Lung (tissue), 12 donors: ENCODE results near the gene DCHS2. TPM values are rescaled to one million over a fixed set of nuclear protein-coding genes. Genes with fewer than 3 reads are reported as not detected.

Source experiments
- ATAC-seq: fragments of 200-7000 bp; cut with Tn5 transposase; one replicate; pipeline ENCODE4 v1.9.1; 2020; ENCODE audit warnings: moderate number of reproducible peaks; ENCODE audit not compliant: insufficient read depth, low FRiP score
- DNase-seq, 3 donors: peaks; one replicate each; pipeline ENCODE4 v3.0.0-alpha.2; 2013 to 2017
- H3K27ac ChIP-seq, 2 donors: one replicate each; pipeline ENCODE4 v1.5.1; 2013; ENCODE audit warnings: mild to moderate bottlenecking in 2 of 2, moderate library complexity in 2 of 2, control low read depth in 1 of 2, inconsistent platforms in 1 of 2, low read depth in 1 of 2, low read length in 1 of 2
- H3K27me3 ChIP-seq, 3 donors: one replicate each; pipeline ENCODE4 v1.5.1; 2013; ENCODE audit warnings: low read length in 2 of 3; ENCODE audit not compliant: control insufficient read depth in 3 of 3, insufficient read depth in 3 of 3
- H3K36me3 ChIP-seq, 4 donors: one replicate each; pipeline ENCODE4 v1.5.1; 2013; ENCODE audit warnings: low read length in 4 of 4, mild to moderate bottlenecking in 1 of 4, moderate library complexity in 1 of 4; ENCODE audit not compliant: control insufficient read depth in 4 of 4, insufficient read depth in 4 of 4
- H3K4me1 ChIP-seq, 5 donors: one replicate each; pipeline ENCODE4 v1.5.1; 2013; ENCODE audit warnings: low read length in 5 of 5, mild to moderate bottlenecking in 2 of 5, moderate library complexity in 1 of 5; ENCODE audit not compliant: control insufficient read depth in 5 of 5, insufficient read depth in 5 of 5
- H3K4me3 ChIP-seq: one replicate; pipeline ENCODE4 v1.5.1; 2013; ENCODE audit warnings: mild to moderate bottlenecking, control low read depth, moderate library complexity
- H3K9ac ChIP-seq, 2 donors: one replicate each; pipeline ENCODE4 v1.5.1; 2013; ENCODE audit warnings: low read length in 2 of 2, control low read depth in 1 of 2; ENCODE audit not compliant: insufficient read depth in 1 of 2
- H3K9me3 ChIP-seq, 4 donors: one replicate each; pipeline ENCODE4 v1.5.1; 2013; ENCODE audit warnings: low read length in 3 of 4, mild to moderate bottlenecking in 1 of 4, moderate library complexity in 1 of 4; ENCODE audit not compliant: control insufficient read depth in 4 of 4, insufficient read depth in 3 of 4
- CTCF ChIP-seq: IDR thresholded peaks from 2 replicates; pipeline ENCODE4 v1.5.1; 2012; ENCODE audit warnings: mild to moderate bottlenecking; ENCODE audit errors: control extremely low read depth, extremely low read depth
- WGBS, 2 donors: extraction: QIAGEN DNeasy Blood & Tissue Kit; methylation state at CpG; one replicate each; pipeline ENCODE4 v1.1.7; 2013; 5-methylcytosine and 5-hydroxymethylcytosine counted together
- polyA plus RNA-seq, 2 donors: library from polyadenylated mRNA; stranded (reverse); fragments of 200-250 nt; gene quantifications; one replicate each; pipeline ENCODE4 v1.2.1, GENCODE V29; 2013
- total RNA-seq, 2 donors: library from RNA; depleted of rRNA in 1 of 2; stranded (reverse); fragments of >200 nt in 1 of 2; gene quantifications; one replicate each; pipeline ENCODE4 v1.2.1, GENCODE V29; 2014 to 2021
- donor health status: control.
- donor health status: control.
- donor health status: Bipolar disorder and iron deficiency.
- donor health status: healthy.
- donor health status: DM: yes; HTN: yes; CAD: no.

DCHS2 gene
- total and polyA plus RNA-seq, 4 donors = 0.02 to 13.4 (median 0.53) TPM

DNA sequence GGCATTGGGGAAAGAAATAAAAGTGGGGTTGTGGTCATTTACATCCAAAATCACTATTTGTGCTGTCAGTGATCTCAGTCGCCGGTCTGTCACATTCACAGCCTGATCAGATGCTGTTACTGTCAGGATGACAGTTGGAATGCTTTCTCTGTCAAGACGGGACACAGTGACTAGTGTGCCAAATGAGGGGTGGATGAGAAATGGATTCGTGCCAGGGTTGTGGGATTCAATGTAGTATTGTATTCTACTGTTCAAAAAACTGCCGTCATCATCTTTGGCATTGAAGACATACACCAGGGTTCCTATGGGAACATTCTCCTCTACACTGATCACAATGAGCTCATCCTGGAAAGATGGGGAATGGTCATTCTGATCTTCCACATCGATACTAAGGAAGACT is 171.1 kb downstream of the DCHS2 start:
- ATAC-seq = no peak
- WGBS, 2 donors = 71 to 75% methylated on average over 6 of the region's 6 CpGs

GRCh38 chr4:154319736-154320135 is 171.9 kb downstream of the DCHS2 start:
- WGBS, 2 donors = 90 to 93% methylated on average over 1 of the region's 1 CpG
- Histone ChIP-seq H3K27ac (no peak overlapping the region), H3K36me3 (no peaks in the 10 kb centered on the region), H3K9ac (no peak overlapping the region), H3K27me3 (peaks cover 0 to 5% (median 0%) of the 10 kb centered on the region in 3 donors), H3K4me3 (no peak overlapping the region), H3K9me3 (peaks cover 0 to 5% (median 0%) of the 10 kb centered on the region in 4 donors), H3K4me1 (no peaks in the 10 kb centered on the region)
- no peak for TF ChIP-seq CTCF
- ATAC-seq (no peak), DNase-seq (no peak)

More for the DNA sequence above, 171.1 kb downstream of the DCHS2 start:
- Histone ChIP-seq H3K9me3 (peaks cover 0 to 5% (median 0%) of the 10 kb centered on the region in 4 donors), H3K4me1 (no peaks in the 10 kb centered on the region), H3K27me3 (peaks cover 0 to 5% (median 0%) of the 10 kb centered on the region in 3 donors), H3K27ac (no peak overlapping the region), H3K4me3 (no peak overlapping the region), H3K36me3 (no peaks in the 10 kb centered on the region), H3K9ac (no peak overlapping the region)
- DNase-seq = no peak
- TF ChIP-seq CTCF = no peak

GRCh38 chr4:154317201-154317999 is 174.2 kb downstream of the DCHS2 start:
- no peak overlapping the region for H3K4me3 ChIP-seq
- H3K27me3 ChIP-seq = peaks cover 0 to 5% (median 0%) of the 10 kb centered on the region in 3 donors
- DNase-seq (no peak), ATAC-seq (no peak)
- H3K9me3 ChIP-seq = peaks cover 0 to 5% (median 0%) of the 10 kb centered on the region in 4 donors
- no peak overlapping the region for H3K9ac ChIP-seq
- H3K36me3 ChIP-seq = no peaks in the 10 kb centered on the region
- no peak overlapping the region for H3K27ac ChIP-seq
- WGBS, 2 donors = 84 to 87% methylated on average over 2 of the region's 2 CpGs
- peaks cover 0 to 4% (median 0%) of the 10 kb centered on the region in 5 donors for H3K4me1 ChIP-seq
- no peak for TF ChIP-seq CTCF

GRCh38 chr4:154315741-154316140 is 175.9 kb downstream of the DCHS2 start:
- no peak for ATAC-seq
- Histone ChIP-seq H3K4me1 (peaks cover 0 to 4% (median 0%) of the 10 kb centered on the region in 5 donors), H3K4me3 (no peak overlapping the region), H3K9ac (no peak overlapping the region), H3K9me3 (peaks cover 0 to 5% (median 0%) of the 10 kb centered on the region in 4 donors), H3K27me3 (peaks cover 0 to 1% (median 0%) of the 10 kb centered on the region in 3 donors), H3K36me3 (no peaks in the 10 kb centered on the region), H3K27ac (no peak overlapping the region)
- no peak for TF ChIP-seq CTCF
- DNase-seq = no peak
